ENCODE measurements around the gene OR10AG1.

GRCh38 chr11:55956521-55956920, 13.2 kb downstream of the OR10AG1 start:
- TF ChIP-seq CTCF (IDR thresholded peaks at IDR 0.05) (no peak), POLR2A (IDR thresholded peaks at IDR 0.05) (no peak)
